ENCODE data around the gene FAM187B.

FAM187B gene

DNA sequence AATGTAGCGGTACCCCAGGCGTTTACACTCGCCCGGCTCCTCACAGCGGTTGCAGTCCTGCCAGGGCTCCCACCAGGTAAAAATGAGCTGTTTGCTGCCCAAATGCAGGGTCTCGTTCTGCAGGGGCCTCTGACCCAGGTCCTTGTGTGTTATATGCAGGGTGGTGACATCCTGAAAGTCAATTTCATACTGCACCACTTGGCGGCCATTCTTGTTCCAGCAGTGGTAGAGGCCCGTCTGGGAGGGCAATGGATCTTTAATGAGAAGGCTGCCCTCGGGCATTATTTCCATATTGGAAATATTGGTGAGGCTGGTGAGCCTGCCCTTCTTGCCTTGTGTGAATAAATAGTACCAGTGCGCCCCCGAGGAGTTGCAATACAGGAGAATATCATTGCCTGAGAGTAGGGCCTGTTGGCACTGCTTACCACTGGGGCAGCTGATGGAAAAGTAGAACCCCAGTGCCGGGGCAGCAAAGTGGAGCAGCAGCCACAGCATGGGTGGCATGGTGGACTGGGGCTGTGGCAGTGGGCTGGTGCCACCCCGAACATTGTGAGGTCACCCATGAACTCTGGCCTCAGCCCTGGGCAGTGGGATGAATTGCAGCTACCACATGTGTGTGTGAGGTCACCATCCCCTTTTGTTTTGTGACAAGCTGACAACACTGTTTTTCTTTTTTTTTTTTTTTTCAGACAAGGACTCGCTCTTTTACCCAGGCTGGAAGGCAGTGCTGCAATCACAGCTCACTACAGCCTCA, at the start of gene FAM187B:
Gene FAM187B, minus strand, starts transcription at position 563 of the 754 bp plus-strand sequence. Its CDS starts 59 bp downstream, at position 504.
- DNase-seq (ENCODE audit: low read depth in 2 of 2), result no peak

DNA sequence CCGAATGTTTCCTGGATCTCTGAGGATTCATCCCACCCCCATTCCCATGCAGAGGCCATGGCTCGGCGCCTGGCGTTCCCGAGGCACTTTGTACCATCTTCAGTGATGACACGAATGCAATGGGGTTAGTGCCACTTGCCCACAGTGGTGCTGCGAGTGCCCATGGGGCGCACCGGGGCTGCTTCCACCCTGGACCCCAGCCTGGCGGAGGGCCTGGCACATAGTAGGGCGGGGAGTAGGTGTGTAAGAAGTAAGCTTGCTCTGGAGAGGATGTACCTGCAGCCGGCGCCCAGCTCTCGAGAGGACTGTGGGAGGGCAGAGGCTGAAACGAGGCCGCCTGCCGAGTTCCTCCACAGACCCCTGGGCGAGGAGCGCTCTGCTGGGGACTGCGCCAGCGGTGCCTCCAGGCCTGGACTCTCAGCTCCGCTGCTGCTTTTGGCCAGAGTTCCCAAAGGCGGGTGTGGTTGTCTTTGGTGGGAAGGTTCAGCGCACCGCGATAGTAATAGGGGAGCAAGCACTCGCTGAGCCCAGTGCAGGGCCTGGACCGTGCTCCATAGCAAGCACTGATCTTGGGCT, 48.3 kb upstream of the FAM187B start:
- DNase-seq (ENCODE audit: low read depth in 2 of 2), result no peak

DNA sequence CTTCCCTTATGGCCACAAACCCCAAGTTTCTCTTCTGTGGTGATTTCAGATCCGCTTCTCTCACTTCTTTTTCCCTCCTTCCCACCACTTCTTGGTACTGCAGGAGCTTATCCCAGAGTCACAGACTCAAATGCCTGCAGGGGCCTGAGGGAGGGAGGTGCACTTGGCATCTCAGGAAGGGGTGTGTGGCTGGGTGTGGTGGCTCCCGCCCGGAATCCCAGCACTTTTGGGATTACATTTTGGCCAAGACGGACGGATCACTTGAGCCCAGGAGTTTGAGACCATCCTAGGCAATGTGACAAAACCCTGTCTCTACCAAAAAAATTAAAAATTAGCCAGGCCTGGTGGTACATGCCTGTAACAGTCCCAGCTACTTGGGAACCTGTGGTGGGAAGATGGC, 45.8 kb upstream of the FAM187B start:
- no peak for DNase-seq (ENCODE audit: low read depth in 2 of 2)

DNA sequence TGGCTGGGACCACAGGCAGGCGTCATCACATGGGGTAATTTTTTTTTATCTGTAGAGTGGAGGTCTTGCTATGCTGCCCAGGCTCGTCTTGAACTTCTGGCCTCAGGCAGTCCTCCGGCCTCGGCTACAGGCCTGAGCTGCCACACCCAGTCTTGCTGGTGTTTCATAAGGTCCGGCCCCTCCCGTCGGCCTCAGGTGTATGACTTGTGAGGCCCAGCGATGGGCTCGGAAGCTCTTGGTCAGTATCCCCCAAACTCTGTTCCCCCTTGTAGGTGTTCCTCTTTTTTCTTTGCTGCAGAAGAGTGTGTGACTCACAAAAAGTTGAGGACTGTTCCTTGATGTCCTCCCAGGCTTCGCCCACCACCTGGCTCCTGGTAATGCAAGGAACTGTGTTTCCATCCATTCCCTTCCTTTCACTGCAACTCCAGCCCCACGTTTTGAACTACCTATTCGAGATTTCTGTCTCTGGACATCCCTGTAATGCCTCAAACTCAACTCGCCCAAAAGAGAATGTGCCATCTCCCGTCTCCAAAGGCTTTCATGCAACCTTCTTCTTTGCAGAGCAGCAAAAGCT, 45.2 kb upstream of the FAM187B start:
- no peak for DNase-seq (ENCODE audit: low read depth in 2 of 2)

DNA sequence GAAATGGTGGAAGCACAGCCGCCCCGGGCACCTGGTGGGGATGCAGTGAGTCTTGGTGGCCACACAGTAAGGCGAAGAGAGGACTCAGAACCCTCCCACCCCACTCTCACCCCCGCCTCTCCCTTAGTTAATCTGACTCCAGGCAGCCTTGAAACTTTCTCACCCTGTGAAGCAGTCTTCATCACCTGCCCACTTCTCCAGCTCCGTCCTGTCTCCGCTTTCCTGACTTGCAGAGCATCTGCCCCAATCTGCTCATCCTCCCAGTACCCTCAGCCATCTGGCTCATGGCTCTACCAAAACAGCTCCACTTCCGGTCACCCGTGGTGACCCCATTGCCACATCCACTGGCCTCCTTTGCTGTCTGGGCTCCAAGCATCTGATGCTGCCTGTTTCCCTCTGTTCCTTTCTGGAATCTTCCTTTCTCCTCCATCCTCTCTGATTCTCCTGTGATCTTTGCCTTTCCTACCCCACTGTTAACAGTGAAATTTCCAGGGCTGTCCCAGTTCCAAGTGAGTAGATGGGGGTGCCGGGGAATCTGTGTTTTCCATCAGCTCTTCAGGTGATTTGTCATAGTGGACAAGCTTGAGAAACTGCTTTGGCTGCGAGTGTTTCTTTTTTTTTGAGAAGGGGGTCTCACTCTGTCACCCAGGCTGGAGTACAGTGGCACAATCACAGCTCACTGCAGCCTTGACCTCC, 44.6 kb upstream of the FAM187B start:
- DNase-seq (ENCODE audit: low read depth in 2 of 2), result no peak

DNA sequence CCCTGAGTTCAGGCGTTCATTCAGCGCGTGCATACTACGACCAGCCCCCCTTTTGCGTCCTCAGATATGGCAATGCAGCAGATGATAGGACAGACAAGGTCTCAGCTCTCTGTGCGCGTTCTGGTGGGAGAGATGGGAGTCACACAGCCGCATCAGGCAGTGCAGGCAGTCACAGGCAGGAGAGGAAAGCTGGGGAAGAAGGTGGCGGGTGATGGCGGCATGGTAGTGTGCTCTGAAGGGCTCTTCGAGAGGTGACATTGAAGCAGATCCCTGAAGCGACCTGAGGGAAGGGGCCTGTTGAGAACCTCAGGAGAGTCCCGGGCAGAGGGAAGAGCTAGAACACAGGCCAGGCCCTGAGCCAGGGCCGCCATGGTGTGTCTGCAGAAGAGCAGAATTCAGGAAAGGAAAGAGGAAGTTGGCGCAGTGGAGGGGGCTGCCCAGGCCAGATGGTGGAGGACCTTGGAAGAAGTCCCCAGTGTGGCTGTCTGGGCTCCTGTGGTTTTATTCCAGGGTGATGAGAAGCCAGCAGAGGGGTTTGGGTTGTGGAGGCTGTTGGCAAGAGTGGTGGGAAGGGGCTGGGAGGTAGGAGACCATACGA, 43.7 kb upstream of the FAM187B start:
- no peak for DNase-seq (ENCODE audit: low read depth in 2 of 2)

DNA sequence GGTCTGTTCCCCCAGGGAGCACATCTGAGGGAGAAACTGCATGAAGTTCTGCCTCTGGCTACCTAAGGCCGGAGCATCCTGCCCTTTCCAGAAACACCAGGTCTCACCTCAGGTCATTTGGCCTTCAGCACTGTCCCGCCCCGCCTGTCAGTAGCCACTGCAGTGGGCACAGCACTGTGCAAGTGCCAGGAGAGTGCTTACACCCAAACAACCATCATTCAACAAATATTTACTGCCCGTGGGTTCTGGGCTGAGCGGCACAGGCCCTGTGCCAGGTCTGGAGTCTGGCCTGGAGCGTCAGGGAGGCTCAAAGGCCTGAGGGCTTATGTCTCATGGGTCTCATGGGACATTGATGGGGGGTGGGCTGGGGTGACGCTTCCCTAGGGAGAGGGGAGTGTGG, 43.0 kb upstream of the FAM187B start:
- no peak for DNase-seq (ENCODE audit: low read depth in 2 of 2)

DNA sequence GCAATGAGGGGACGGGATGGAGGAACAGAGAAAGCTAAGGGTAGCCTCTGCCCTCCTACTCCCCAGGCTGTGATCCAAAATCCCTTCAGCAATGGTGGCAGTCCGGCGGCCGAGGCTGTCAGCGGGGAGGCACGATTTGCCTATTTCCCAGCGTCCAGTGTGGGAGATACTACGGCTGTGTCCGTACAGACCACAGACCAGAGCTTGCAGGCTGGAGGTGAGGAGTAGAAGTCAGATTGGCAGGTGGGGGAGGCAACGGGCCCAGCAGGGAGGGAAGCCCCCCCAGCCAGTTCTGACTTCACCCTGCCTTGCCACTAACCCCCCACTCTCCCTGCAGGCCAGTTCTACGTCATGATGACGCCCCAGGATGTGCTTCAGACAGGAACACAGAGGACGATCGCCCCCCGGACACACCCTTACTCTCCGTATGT, 41.9 kb upstream of the FAM187B start:
- no peak for DNase-seq (ENCODE audit: low read depth in 2 of 2)

DNA sequence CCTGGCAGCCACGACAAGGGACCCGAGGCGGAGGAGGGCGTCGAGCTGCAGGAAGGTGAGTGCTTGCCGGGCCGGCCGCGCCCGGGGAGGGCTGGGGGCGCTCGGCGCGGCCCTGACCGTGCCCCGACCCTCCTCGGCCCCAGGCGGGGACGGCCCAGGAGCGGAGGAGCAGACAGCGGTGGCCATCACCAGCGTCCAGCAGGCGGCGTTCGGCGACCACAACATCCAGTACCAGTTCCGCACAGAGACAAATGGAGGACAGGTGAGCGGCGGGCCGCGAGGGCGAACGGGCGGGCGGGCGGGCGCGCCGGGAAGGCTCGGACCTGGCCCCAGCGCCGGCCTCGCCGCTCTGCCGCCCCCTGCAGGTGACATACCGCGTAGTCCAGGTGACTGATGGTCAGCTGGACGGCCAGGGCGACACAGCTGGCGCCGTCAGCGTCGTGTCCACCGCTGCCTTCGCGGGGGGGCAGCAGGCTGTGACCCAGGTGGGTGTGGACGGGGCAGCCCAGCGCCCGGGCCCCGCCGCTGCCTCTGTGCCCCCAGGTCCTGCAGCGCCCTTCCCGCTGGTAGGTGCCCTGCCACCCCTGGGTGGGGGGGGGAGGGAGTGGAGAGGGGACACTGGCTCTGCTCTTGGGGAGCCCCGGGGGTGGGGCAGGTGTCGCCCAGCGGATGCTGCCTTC, 41.0 kb upstream of the FAM187B start:
- DNase-seq (ENCODE audit: low read depth in 2 of 2), result peak; percentile 46 to 63

DNA sequence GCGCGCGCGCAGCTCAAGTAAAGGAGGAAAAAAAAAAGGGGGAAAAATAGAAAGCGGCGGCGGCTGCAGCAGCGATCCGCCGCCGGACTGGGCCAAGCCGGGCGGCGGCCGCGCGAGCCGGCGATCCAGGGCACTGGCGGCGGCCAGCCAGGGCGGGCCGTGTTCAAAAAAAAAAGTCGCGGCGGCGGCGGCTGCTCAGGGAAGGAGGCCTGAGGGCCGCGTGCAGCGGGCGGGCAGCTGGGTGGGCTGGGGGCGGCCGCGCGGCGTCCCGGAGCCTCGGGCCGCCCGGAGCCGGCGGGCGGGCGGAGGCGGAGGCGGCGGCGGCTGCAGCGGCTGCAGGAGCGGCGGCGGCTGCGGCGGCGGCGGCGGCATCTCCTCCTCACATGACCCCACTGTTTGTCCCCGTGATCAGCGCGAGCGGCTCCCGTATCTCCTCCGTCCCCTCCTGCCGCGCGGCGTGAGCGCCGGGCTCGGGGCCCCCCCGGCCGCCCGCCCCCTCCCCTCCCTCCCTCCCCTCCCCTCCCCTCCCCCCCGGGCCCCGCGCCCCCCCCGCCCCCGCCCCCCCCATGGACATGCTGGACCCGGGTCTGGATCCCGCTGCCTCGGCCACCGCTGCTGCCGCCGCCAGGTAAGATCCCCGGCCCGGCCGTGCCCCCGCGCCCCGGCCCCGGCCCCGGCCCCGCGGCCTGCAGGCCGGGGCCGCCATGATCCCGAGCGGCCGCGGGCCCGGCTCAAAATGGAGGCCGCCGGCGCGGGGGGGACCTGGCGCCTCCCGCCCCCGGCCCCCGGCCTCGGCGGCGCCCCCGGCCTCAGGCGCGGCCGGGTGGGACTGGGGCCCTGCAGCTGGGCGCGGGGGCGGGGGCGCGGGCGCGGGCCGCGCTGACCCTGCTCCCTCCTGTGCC, 40.2 kb upstream of the FAM187B start, which contains the start of gene USF2:
Gene USF2, plus strand, starts transcription at position 427 of the 902 bp plus-strand sequence. Its CDS starts 140 bp downstream, at position 567.
- DNase-seq (ENCODE audit: low read depth in 2 of 2), result peak; percentile 23 to 55

DNA sequence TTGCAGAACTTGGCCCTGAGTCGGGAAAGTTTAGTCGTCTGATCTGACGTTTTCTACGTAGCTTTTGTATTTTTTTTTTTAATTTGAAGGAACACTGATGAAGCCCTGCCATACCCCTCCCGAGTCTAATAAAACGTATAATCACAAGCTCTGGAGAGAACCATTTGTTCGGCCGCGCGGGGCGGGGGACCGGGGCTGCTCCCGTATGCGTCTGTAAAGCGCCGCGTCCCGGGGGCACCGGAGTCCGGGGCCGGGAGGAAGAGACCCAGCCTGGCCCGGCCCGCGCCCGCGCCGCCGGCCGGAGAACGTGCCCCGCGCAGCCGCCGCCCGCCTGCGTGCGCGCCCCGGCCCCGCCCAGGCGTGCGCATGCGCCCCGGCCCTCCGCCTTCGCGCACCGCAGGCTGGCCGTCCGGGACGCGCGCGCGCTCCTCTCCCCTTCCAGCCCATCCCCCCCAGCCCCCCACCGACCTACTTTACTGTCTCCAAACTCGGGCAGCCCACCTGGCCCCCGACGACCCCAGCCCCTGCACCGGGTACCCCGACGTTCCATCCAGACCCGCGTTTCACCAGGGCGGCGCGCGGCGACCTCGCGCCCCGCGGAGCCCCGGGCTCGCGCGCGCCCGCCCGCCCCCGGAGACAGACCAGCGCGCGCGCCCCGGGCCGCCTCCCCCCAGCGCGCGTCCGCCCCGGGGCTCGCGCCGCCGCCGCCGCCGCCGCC, 39.4 kb upstream of the FAM187B start:
- DNase-seq (ENCODE audit: low read depth in 2 of 2), result peak; percentile 42 to 50

DNA sequence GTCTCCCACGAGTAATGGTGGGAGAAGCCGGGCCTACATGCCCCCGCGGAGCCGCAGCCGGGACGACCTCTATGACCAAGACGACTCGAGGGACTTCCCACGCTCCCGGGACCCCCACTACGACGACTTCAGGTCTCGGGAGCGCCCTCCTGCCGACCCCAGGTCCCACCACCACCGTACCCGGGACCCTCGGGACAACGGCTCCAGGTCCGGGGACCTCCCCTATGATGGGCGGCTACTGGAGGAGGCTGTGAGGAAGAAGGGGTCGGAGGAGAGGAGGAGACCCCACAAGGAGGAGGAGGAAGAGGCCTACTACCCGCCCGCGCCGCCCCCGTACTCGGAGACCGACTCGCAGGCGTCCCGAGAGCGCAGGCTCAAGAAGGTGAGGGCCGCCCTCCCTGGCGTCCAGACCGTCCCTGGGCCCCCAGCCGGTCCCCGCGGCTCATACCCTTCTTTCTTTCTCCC, 38.8 kb upstream of the FAM187B start:
- peak; percentile 17 to 33 for DNase-seq (ENCODE audit: low read depth in 2 of 2)

DNA sequence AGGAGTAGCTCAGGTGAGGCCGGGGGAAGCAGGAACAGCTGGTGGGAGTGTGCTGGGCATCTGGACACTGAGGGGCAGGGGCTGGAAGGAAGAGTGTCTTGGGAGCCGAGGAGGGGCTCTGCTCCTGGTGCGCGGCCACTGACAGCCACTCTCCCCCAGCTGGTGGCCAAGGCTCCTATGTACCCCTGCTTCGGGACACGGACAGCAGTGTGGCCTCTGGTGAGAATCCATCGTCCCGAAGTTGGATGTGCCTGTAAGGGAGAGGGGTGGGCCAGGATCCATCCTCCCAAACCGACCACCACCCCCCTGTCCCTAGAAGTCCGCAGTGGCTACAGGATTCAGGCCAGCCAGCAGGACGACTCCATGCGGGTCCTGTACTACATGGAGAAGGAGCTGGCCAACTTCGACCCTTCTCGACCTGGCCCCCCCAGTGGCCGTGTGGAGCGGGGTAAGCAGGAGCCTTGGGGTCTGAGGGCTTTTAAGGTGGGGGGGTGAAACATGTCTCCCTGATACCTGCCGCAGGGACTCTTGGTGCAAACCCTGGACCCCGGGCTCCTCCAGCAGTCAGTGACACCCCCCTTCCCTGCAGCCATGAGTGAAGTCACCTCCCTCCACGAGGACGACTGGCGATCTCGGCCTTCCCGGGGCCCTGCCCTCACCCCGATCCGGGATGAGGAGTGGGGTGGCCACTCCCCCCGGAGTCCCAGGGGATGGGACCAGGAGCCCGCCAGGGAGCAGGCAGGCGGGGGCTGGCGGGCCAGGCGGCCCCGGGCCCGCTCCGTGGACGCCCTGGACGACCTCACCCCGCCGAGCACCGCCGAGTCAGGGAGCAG, 38.2 kb upstream of the FAM187B start:
- DNase-seq (ENCODE audit: low read depth in 2 of 2), result no peak

DNA sequence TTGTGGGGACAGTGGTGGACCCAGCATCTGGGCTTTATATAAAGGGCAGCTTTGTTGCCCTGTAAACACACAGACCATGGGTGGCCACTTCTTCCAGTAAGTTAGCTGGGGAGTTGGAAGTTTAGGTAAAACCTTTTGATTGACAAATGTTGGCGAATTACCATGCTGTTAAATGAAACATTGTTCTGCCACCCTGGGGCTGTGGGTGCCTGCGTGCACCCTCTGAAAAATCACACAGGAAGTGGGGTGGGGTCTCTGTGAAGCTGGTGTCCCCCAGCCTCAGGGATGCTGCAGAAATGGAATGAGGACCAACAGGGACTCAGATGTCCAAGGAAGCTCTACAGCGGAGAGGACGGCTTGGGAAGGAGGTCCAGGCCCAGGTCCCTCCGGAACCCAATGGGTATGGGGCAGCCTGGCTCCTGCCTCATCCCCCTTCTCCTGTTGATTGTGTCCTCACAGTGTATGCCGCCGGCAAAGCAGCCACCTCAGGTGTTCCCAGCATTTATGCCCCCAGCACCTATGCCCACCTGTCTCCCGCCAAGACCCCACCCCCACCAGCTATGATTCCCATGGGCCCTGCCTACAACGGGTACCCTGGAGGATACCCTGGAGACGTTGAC, 37.5 kb upstream of the FAM187B start:
- no peak for DNase-seq (ENCODE audit: low read depth in 2 of 2)

DNA sequence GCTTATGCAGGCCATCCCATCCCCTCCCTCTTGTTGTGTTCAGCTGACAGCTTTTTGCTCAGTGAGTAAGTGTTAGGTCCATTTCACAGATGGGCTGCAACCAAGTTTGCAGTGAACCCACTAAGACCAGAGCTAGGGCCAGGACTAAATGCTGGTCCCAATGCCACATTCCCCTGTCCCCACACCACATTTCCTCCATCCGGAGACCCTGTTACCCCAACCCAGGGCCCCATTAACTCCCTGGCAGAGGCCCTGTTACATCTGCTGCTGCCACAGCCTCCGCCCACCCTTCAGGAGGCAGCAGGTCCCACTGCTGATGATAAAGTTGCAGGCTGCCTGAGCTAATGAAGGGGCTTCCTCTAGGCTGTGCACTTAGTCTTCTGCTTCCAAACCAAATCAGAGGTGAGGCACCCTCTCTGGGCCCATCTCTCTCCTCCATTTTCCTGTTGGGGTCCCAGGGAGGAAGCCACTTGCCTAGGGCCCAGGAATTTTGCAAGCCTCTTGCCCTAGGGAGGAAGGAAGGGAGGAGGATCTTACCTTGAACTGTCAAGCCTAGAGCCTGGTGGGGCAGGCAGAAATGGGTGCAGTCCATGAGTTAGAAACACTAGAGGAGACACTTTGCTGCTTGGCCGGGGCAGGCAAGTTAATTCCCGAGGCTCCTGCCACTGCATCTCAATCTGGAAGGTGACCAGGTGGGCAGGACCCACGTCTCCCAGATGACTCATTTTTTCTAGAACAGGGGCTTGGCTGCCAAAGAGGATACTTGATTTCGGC, 36.8 kb upstream of the FAM187B start:
- DNase-seq (ENCODE audit: low read depth in 2 of 2), result no peak

DNA sequence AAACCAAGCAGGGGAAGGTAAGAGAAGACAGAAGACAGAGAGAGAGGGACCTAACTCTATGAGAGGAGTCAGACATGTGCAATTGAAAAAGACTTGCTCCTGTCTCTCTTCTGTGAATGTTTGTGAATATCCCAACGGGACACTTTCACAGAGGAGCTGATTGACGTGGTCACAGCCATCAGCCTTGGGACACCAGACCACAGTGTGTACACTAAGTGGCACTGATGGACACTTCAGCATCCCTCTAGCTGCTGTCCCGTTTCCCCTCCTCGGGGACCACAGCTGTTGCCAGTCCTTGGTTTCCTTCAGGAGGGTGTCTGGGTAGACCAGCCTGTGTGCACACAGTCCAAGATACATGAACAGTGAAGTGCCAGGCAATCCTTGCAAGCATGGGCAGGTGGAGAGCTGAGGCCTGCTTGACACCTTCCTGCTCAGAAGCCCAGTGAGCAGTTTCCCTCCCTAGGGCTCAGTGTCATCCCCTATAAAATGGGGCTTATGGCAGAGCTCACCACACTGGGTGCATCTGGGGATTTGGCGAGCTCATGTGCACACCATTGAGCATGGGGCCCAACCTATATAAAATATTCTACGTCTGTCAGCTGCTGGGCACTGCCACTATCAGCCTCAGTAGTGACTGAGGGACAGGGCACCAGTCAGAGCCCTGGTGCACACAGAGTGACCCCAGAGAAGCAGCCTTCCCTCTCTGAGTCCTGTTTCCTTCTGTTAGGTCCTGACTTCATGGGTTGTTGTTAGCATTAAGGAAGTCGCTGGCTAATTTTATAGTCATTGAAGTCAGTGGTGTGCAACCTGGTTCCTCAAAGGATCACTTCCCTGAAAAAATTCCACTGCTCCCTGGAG, 36.0 kb upstream of the FAM187B start:
- no peak for DNase-seq (ENCODE audit: low read depth in 2 of 2)

Data from stimulated activated CD4-positive, alpha-beta T cell treated with anti-CD3 and anti-CD28 coated beads, Interleukin-12 subunit alpha, Interleukin-12 subunit beta, amount 100 ng/mL, for 24 hours (primary cell).